NB4 (cell line): ENCODE measurements around the gene ABO.

Experiments
- MYC ChIP-seq: IDR thresholded peaks from 2 replicates; pipeline ENCODE4 v1.6.1; 2011; ENCODE audit warnings: low read depth, low read length
- POLR2A ChIP-seq: IDR thresholded peaks from 2 replicates; pipeline ENCODE4 v1.6.1; 2011; ENCODE audit warnings: mild to moderate bottlenecking; ENCODE audit not compliant: insufficient read length; ENCODE audit errors: extremely low read depth
- TF ChIP-seq, protein P1 (sequence below): IDR thresholded peaks from one replicate; pipeline ENCODE4 v1.5.1; 2012; ENCODE audit warnings: low read depth, low read length
- TF ChIP-seq, protein P2 (sequence below): IDR thresholded peaks from 2 replicates; pipeline ENCODE4 v1.6.1; 2011; ENCODE audit warnings: low read depth, low read length

DNA sequence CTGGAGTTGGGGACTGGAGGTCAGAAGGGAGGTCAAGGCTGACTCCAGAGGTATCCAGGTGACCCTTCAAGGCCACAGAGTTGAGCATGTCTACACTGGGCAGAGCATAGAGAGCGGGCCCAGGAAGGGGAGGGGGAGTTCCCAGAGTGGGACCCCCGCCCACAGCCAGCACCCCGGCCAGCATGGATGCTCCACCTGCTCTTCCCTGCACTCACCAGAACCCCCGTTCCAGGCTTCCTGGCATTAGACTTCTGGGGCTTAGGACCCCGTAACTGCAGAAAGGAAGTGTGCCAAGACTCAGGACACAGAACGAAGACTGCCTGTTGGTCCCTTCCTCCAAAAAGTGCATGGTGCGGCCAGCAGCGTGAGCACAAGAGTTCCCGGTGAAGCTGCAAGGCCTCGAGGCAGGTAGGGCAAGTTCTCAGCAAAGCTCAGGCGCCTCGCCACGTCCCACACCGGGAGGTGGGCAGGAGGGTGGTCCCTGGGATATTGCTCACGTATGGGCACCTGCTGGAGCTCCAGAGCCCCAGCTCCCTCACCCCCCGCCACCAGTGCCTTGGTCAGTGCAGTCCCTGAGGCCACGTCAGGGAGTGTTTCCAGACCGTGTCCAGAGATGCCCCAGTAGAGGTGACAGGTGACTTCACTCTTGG is 13.8 kb downstream of the ABO start:
- TF ChIP-seq POLR2A, result no peak
- TF ChIP-seq, protein P1, sequence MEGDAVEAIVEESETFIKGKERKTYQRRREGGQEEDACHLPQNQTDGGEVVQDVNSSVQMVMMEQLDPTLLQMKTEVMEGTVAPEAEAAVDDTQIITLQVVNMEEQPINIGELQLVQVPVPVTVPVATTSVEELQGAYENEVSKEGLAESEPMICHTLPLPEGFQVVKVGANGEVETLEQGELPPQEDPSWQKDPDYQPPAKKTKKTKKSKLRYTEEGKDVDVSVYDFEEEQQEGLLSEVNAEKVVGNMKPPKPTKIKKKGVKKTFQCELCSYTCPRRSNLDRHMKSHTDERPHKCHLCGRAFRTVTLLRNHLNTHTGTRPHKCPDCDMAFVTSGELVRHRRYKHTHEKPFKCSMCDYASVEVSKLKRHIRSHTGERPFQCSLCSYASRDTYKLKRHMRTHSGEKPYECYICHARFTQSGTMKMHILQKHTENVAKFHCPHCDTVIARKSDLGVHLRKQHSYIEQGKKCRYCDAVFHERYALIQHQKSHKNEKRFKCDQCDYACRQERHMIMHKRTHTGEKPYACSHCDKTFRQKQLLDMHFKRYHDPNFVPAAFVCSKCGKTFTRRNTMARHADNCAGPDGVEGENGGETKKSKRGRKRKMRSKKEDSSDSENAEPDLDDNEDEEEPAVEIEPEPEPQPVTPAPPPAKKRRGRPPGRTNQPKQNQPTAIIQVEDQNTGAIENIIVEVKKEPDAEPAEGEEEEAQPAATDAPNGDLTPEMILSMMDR, result no peak
- TF ChIP-seq, protein P2, sequence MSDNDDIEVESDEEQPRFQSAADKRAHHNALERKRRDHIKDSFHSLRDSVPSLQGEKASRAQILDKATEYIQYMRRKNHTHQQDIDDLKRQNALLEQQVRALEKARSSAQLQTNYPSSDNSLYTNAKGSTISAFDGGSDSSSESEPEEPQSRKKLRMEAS, result no peak
- TF ChIP-seq MYC, result no peak
